ENCODE results near the gene DOCK1. TPM values are rescaled to one million over a fixed set of nuclear protein-coding genes. Genes with fewer than 3 reads are reported as not detected.

The DOCK1 gene
- total RNA-seq, 1 donor from 2014 or later = 57.8 TPM

- Mint-ChIP-seq H3K27ac (ENCODE audit: unreplicated experiment) (peak overlapping the region; percentile 85), H3K4me1 (ENCODE audit: low read depth) (peaks cover 27% of the 10 kb centered on the region), H3K9me3 (ENCODE audit: low read depth) (no peaks in the 10 kb centered on the region), H3K4me3 (ENCODE audit: unreplicated experiment) (peak overlapping the region; percentile 31), H3K27me3 (ENCODE audit: low read depth) (no peaks in the 10 kb centered on the region), H3K36me3 (ENCODE audit: low read depth) (peaks cover 4% of the 10 kb centered on the region)
- DNase-seq (ENCODE audit: low spot score) = no peak
- no peak for TF ChIP-seq CTCF (IDR thresholded peaks at IDR 0.05)
Measured at GRCh38 chr10:127148066-127148932, 243.1 kb downstream of the DOCK1 start.

- Mint-ChIP-seq H3K9me3 (ENCODE audit: low read depth) (no peaks in the 10 kb centered on the region), H3K27ac (ENCODE audit: unreplicated experiment) (peak overlapping the region; percentile 85), H3K4me1 (ENCODE audit: low read depth) (peaks cover 27% of the 10 kb centered on the region), H3K27me3 (ENCODE audit: low read depth) (no peaks in the 10 kb centered on the region), H3K4me3 (ENCODE audit: unreplicated experiment) (no peak overlapping the region), H3K36me3 (ENCODE audit: low read depth) (peaks cover 3% of the 10 kb centered on the region)
- no peak for TF ChIP-seq CTCF (IDR thresholded peaks at IDR 0.05)
- DNase-seq (ENCODE audit: low spot score) = no peak
Measured at GRCh38 chr10:127148933-127149220, 243.6 kb downstream of the DOCK1 start.

- no peak for TF ChIP-seq CTCF (IDR thresholded peaks at IDR 0.05)
- H3K27ac Mint-ChIP-seq (ENCODE audit: unreplicated experiment) = no peak overlapping the region
- peaks cover 27% of the 10 kb centered on the region for H3K4me1 Mint-ChIP-seq (ENCODE audit: low read depth)
- H3K4me3 Mint-ChIP-seq (ENCODE audit: unreplicated experiment) = no peak overlapping the region
- H3K36me3 Mint-ChIP-seq (ENCODE audit: low read depth) = no peaks in the 10 kb centered on the region
- H3K27me3 Mint-ChIP-seq (ENCODE audit: low read depth) = no peaks in the 10 kb centered on the region
- H3K9me3 Mint-ChIP-seq (ENCODE audit: low read depth) = no peaks in the 10 kb centered on the region
- DNase-seq (ENCODE audit: low spot score) = no peak
Measured at GRCh38 chr10:127149501-127150081, 244.4 kb downstream of the DOCK1 start.

- H3K27me3 Mint-ChIP-seq (ENCODE audit: low read depth) = no peaks in the 10 kb centered on the region
- peaks cover 25% of the 10 kb centered on the region for H3K4me1 Mint-ChIP-seq (ENCODE audit: low read depth)
- no peak for TF ChIP-seq CTCF (IDR thresholded peaks at IDR 0.05)
- H3K4me3 Mint-ChIP-seq (ENCODE audit: unreplicated experiment) = no peak overlapping the region
- DNase-seq (ENCODE audit: low spot score) = no peak
- H3K27ac Mint-ChIP-seq (ENCODE audit: unreplicated experiment) = no peak overlapping the region
- no peaks in the 10 kb centered on the region for H3K36me3 Mint-ChIP-seq (ENCODE audit: low read depth)
- no peaks in the 10 kb centered on the region for H3K9me3 Mint-ChIP-seq (ENCODE audit: low read depth)
Measured at GRCh38 chr10:127150136-127150535, 244.9 kb downstream of the DOCK1 start.

GRCh38 chr10:127151541-127151940, 246.3 kb downstream of the DOCK1 start:
- H3K27me3 Mint-ChIP-seq (ENCODE audit: low read depth) = no peaks in the 10 kb centered on the region
- H3K27ac Mint-ChIP-seq (ENCODE audit: unreplicated experiment) = no peak overlapping the region
- no peaks in the 10 kb centered on the region for H3K36me3 Mint-ChIP-seq (ENCODE audit: low read depth)
- H3K4me1 Mint-ChIP-seq (ENCODE audit: low read depth) = peaks cover 24% of the 10 kb centered on the region
- no peak for DNase-seq (ENCODE audit: low spot score)
- TF ChIP-seq CTCF (IDR thresholded peaks at IDR 0.05) = no peak
- H3K4me3 Mint-ChIP-seq (ENCODE audit: unreplicated experiment) = no peak overlapping the region
- no peaks in the 10 kb centered on the region for H3K9me3 Mint-ChIP-seq (ENCODE audit: low read depth)
